GM19043 (cell line): ENCODE measurements around the gene BNC2.

ENCODE experiments used
- ATAC-seq: cut with Tn5 transposase; IDR thresholded peaks from one replicate; pipeline ENCODE4 v1.9.1; 2021; ENCODE audit warnings: low read depth; ENCODE audit not compliant: unreplicated experiment

The BNC2 gene

GRCh38 chr9:16616686-16617085 lies 253.8 kb downstream of the BNC2 start:
- no peak for ATAC-seq

DNA sequence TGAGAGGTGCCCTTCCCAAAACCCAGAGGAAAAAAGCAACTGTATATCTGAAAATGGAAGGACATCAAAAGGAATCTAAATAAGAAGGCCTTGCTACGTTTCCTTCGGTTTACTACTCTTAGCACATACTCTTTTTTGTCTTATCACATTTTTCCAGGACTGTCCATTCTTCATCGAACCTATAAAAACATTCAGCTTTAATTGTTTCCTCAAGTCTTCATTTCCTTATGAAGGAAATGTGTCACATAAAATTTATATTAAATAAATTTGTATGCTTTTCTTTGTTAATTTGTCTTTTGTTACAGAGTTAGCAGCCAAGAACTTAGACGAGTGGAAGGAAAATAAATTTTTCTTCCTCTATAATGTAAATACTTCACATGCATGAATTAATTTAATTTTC lies 255.0 kb downstream of the BNC2 start:
- ATAC-seq = no peak

DNA sequence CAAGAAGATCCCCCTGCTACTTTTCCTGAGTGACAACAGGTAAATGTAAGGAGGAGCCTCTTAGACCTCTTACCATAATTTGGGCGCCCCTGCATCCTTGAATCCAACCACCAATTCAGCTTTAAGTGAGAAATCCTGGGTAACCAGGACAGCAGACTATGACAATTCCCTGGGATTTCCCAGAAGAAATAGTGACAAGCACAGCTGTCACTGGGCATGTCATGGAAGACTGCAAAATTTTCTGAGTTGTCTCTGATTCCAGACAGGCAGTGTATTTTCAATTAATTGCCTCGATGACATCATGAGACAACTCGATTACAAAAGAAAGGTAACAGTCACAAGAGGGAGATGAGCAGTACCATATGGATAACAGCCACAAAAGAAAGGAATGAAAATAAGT lies 256.9 kb downstream of the BNC2 start:
- no peak for ATAC-seq

DNA sequence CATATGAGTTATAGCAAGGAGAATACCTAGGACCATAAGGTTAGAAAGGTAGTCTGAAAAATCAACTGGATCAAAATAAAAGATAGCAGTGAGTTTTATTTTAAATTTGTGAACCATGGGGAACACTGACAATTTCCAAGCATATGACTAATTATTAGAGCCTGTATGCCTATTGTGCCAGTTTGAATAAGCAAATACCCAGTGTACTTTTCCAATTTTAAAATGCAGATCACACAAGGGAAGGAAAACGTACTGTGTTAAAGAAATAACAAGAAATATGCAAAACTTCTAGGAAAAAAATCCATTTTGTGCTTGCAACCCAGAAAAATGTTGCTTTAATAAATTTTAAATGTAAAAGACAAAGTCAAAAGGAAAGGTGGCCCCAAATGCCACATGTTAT lies 257.4 kb downstream of the BNC2 start:
- no peak for ATAC-seq

- ATAC-seq = no peak
These were observed 257.8 kb downstream of the BNC2 start for GRCh38 chr9:16612627-16613026.

DNA sequence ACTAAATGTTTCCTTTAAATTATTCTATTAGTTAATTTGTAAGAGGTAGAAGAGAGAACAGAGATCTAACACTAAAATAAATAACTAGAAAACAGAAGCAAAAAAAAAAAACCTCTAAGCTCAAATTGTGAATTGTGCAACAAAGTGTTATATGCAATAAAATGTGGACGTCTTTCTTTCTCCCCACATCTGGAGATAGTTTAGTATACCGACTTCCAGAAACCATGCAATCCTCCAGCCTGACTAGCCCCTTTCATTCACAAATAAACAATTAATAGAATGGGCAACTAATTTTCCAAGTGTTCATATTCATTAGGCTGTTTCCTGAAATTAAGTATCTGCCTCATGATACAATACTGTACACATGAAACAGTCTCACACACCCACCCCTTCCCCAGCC lies 258.5 kb downstream of the BNC2 start:
- ATAC-seq = no peak

GRCh38 chr9:16611001-16611400 lies 259.5 kb downstream of the BNC2 start:
- no peak for ATAC-seq

GRCh38 chr9:16610538-16610937 lies 259.9 kb downstream of the BNC2 start:
- ATAC-seq = no peak

GRCh38 chr9:16608906-16609305 lies 261.6 kb downstream of the BNC2 start:
- ATAC-seq = no peak

DNA sequence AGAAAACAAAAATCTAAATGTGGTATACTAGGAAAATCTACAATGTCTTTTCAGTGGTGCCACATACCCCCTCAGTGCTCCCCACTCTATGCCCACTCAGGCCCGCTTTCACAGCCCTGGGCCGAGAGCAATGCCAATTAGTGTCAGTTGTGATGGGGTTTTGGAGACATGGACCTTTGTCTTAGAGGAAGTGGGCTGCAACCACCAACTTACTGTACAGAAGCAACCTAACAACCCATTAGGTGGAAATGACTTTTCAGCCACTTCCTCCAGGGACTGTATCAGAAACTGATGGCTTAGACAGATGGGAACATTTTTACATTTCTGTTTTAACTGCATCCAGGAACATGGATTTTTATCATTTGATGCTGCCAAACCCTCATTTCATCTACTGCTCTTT lies 268.0 kb downstream of the BNC2 start:
- no peak for ATAC-seq

DNA sequence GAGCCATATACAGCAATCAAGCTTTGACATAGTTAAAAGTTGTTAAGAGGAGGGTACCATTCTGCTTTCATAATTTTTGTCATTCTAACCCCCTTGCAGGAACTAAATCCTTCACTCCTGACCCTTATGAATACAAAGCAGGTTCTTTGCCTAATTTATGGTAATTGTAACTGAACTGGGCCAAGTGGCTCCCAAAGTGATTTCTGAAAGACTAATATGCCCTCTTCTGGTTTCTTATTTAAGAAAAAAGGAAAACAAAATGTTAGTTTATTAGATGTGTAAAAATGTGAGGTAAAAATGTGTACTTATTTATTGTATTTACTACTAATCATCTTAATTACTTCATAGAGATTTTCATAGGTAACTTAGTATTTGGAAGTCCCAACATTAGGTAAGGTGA lies 268.5 kb downstream of the BNC2 start:
- ATAC-seq = no peak

DNA sequence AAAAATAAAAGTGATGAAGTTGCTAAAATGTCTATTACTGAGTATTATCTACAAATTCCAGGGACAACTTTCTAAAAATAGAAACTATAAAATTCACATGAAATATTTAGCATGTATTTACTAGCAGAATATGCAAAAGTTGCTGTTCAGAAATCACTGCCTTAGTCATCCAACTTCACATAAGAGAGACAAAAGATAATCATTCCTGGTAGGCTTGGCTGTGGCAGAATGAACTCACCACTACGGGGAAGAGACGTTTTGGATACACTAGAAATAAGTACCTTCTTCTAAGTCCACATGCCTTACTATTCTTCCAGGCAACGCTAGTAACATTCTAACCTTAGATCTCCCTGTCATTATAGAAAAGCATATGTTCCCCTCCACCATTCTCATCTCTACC lies 272.2 kb downstream of the BNC2 start:
- no peak for ATAC-seq

DNA sequence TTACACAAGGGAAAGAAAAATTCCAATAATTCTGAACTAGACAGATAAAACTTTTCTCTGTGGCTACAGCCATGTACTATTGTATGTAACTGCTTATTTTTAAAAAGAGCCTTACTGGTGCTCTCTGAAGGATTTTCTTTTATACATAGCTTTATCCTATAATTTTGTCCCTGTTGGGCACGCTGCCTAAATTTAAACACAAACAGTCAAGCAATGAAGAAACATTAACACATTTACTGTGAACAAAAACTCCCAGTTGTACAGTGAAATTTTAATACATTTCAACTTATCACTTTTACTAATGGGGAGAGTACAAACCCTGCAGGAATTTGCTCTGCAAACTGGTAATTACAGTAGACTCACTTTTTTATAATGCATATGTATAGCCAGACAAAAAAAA lies 273.3 kb downstream of the BNC2 start:
- ATAC-seq = no peak

GRCh38 chr9:16595227-16595626 lies 275.2 kb downstream of the BNC2 start:
- no peak for ATAC-seq

DNA sequence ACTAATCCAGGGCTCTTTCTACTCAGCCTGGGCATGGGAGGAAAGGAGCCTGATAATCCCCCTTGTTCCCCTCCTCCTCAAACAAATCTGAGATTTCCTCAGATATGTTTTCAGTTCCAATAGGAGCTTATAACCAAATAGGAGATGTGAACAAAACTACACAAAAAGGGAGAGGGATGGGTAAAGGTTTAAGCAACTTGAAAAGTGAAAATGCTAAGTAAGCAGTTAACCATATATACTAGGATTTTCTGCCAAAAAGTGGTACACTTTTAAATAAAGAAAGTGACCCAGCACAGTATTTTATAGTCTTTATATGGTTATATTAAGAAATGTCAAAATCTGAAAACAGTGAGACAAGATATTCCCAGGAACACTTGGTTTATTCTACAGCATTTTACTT lies 275.7 kb downstream of the BNC2 start:
- ATAC-seq = no peak

DNA sequence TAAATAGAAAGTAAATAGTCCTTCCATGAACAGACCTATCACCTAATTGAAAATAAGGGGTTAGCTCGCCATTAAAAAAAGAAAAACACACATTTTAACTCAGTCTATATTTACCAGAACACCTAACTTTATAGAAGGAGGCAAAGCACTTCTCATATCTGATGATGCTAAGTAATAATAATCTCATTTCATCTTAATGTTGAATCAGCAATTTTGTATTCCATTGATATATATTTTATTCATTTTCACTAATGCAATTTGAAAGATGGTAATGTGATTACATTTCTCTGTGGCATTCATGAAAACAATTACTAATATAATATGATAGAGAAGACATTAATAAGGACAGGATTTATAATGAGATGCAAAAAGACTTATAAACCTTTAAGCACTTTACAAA lies 276.7 kb downstream of the BNC2 start:
- ATAC-seq = no peak

DNA sequence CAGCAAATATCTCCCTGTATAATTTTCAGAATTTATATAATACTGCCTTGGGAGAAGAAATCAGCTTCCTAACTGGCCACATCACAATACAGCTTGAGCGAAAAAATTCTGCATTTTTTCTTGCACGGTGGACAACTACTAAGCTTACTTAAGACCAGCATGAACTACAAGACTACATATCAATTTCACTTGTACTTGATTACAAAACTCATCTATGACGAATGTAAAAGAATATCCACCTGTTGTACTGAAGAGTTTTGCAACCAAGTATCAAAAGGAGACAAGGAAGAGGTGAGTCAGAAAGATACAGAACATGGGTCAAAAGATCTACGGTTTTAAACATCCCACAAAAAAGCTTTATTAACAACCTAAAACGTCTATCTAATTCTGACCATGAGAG lies 279.4 kb downstream of the BNC2 start:
- no peak for ATAC-seq

DNA sequence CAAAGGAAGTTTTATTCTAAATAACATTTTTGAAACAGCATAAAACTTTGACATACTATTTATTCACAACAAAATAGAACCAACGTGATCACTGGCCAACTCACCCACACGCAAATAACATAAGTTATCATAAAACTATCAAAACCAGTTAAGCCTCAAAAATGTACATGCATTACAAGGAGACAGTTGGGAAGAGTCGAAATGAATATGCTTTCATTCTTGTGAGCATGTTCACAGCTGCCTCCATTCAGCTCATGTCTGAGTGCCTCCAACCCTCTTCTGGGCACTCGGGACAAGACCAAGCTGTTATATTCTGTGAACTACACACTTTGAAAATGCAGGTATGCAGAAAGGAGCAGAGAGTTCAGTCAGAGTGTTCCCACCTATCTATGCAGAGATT lies 284.9 kb downstream of the BNC2 start:
- ATAC-seq = no peak

- no peak for ATAC-seq
These were observed 290.5 kb downstream of the BNC2 start for GRCh38 chr9:16579872-16580432.

- no peak for ATAC-seq
These were observed 294.6 kb downstream of the BNC2 start for GRCh38 chr9:16575986-16576245.

- ATAC-seq = no peak
These were observed 295.1 kb downstream of the BNC2 start for GRCh38 chr9:16575142-16575985.

DNA sequence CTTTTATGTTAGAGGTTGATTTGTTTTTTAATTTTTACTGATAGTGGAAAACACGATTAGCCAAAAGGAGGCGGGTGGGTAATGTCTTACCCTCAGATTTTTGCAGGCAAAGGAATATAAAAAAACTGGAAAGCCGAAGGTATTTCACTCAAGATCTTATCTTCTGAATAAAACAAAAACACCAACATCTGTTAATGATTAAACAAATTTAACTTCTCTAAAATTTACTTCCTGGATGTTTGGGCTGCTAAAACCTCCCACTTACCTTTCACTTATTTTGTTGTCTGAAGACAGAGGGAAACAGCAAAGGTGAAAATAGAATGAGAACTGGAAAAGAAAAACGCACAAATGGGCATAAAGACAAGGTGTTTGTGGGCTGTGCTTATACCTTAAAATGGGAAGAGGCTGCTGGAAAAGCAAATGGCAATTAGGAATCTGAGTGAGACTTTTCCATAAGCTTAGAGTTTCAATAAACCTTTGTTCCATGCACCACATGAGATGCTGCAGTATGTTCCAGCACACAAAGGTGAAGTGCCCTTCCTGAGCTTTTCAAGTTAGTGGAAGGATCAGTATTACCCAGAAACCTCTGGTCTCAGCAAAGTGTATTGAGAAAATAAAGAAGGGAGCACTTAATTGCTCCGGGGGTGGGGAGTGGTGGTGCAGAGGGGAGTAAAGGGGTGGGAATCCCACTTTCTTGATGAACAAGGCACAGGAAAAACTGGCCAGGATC lies 298.3 kb downstream of the BNC2 start:
- ATAC-seq = no peak
